ENCODE data around the gene TNFRSF4. TPM values are rescaled to one million over a fixed set of nuclear protein-coding genes. Genes with fewer than 3 reads are reported as not detected.

Gene TNFRSF4
- total and polyA plus RNA-seq, 2 of the 13 experiments (the other 11 are each of a cell fraction or from before 2014, with no cell fraction given) = not detected

- TF ChIP-seq, protein P1, sequence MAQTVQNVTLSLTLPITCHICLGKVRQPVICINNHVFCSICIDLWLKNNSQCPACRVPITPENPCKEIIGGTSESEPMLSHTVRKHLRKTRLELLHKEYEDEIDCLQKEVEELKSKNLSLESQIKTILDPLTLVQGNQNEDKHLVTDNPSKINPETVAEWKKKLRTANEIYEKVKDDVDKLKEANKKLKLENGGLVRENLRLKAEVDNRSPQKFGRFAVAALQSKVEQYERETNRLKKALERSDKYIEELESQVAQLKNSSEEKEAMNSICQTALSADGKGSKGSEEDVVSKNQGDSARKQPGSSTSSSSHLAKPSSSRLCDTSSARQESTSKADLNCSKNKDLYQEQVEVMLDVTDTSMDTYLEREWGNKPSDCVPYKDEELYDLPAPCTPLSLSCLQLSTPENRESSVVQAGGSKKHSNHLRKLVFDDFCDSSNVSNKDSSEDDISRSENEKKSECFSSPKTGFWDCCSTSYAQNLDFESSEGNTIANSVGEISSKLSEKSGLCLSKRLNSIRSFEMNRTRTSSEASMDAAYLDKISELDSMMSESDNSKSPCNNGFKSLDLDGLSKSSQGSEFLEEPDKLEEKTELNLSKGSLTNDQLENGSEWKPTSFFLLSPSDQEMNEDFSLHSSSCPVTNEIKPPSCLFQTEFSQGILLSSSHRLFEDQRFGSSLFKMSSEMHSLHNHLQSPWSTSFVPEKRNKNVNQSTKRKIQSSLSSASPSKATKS (CRISPR knock-in tag; IDR thresholded peaks at IDR 0.05) = no peak
- TF ChIP-seq MYNN (CRISPR knock-in tag; IDR thresholded peaks at IDR 0.05; ENCODE audit: low read depth) (no peak), BRCA1 (CRISPR knock-in tag; IDR thresholded peaks at IDR 0.05) (no peak), MBNL3 (CRISPR knock-in tag; conservative IDR thresholded peaks at IDR 0.05) (no peak), EZH2 (conservative IDR thresholded peaks at IDR 0.05; ENCODE audit: low read depth, low read length) (peak; percentile 48; the same call in 1 of the 2 replicates), ZSCAN21 (CRISPR knock-in tag; IDR thresholded peaks at IDR 0.05; ENCODE audit: borderline replicate concordance) (0 out of 2 replicates have a peak, but pooled peaks have one; percentile 15), FOXO4 (CRISPR knock-in tag; conservative IDR thresholded peaks at IDR 0.05) (no peak), ZNF503 (CRISPR knock-in tag; IDR thresholded peaks at IDR 0.05) (no peak)
- TF ChIP-seq, protein P2, sequence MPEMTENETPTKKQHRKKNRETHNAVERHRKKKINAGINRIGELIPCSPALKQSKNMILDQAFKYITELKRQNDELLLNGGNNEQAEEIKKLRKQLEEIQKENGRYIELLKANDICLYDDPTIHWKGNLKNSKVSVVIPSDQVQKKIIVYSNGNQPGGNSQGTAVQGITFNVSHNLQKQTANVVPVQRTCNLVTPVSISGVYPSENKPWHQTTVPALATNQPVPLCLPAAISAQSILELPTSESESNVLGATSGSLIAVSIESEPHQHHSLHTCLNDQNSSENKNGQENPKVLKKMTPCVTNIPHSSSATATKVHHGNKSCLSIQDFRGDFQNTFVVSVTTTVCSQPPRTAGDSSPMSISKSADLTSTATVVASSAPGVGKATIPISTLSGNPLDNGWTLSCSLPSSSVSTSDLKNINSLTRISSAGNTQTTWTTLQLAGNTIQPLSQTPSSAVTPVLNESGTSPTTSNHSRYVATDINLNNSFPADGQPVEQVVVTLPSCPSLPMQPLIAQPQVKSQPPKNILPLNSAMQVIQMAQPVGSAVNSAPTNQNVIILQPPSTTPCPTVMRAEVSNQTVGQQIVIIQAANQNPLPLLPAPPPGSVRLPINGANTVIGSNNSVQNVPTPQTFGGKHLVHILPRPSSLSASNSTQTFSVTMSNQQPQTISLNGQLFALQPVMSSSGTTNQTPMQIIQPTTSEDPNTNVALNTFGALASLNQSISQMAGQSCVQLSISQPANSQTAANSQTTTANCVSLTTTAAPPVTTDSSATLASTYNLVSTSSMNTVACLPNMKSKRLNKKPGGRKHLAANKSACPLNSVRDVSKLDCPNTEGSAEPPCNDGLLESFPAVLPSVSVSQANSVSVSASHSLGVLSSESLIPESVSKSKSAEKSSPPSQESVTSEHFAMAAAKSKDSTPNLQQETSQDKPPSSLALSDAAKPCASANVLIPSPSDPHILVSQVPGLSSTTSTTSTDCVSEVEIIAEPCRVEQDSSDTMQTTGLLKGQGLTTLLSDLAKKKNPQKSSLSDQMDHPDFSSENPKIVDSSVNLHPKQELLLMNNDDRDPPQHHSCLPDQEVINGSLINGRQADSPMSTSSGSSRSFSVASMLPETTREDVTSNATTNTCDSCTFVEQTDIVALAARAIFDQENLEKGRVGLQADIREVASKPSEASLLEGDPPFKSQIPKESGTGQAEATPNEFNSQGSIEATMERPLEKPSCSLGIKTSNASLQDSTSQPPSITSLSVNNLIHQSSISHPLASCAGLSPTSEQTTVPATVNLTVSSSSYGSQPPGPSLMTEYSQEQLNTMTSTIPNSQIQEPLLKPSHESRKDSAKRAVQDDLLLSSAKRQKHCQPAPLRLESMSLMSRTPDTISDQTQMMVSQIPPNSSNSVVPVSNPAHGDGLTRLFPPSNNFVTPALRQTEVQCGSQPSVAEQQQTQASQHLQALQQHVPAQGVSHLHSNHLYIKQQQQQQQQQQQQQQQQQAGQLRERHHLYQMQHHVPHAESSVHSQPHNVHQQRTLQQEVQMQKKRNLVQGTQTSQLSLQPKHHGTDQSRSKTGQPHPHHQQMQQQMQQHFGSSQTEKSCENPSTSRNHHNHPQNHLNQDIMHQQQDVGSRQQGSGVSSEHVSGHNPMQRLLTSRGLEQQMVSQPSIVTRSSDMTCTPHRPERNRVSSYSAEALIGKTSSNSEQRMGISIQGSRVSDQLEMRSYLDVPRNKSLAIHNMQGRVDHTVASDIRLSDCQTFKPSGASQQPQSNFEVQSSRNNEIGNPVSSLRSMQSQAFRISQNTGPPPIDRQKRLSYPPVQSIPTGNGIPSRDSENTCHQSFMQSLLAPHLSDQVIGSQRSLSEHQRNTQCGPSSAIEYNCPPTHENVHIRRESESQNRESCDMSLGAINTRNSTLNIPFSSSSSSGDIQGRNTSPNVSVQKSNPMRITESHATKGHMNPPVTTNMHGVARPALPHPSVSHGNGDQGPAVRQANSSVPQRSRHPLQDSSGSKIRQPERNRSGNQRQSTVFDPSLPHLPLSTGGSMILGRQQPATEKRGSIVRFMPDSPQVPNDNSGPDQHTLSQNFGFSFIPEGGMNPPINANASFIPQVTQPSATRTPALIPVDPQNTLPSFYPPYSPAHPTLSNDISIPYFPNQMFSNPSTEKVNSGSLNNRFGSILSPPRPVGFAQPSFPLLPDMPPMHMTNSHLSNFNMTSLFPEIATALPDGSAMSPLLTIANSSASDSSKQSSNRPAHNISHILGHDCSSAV (CRISPR knock-in tag; IDR thresholded peaks at IDR 0.05; ENCODE audit: borderline replicate concordance) = no peak
Observed at GRCh38 chr1:1203561-1204424, 10.2 kb downstream of the TNFRSF4 start (continued).
